OCI-LY1 (cell line): ENCODE measurements around the gene MRPL40.

Experiments used
- CTCF ChIP-seq: fragments of 200-600 bp; sonication (generic), shearing (Covaris generic); IDR thresholded peaks from 2 replicates; pipeline ENCODE4 v1.5.1; 2017; ENCODE audit warnings: mild to moderate bottlenecking, antibody characterized with exemption, low read length, moderate library complexity, mixed read lengths
- EZH2 ChIP-seq: fragments of 200-600 bp; sonication (generic), shearing (Covaris generic); IDR thresholded peaks from 2 replicates; pipeline ENCODE4 v1.8.0; 2017; ENCODE audit warnings: borderline replicate concordance, mixed run types, mild to moderate bottlenecking, antibody characterized with exemption, low read length, moderate library complexity, mixed read lengths

GRCh38 chr22:19473578-19473977 is 41.2 kb downstream of the MRPL40 start:
- TF ChIP-seq CTCF = no peak
- no peak for TF ChIP-seq EZH2
